ENCODE data around the gene OPRD1.

Gene OPRD1

DNA sequence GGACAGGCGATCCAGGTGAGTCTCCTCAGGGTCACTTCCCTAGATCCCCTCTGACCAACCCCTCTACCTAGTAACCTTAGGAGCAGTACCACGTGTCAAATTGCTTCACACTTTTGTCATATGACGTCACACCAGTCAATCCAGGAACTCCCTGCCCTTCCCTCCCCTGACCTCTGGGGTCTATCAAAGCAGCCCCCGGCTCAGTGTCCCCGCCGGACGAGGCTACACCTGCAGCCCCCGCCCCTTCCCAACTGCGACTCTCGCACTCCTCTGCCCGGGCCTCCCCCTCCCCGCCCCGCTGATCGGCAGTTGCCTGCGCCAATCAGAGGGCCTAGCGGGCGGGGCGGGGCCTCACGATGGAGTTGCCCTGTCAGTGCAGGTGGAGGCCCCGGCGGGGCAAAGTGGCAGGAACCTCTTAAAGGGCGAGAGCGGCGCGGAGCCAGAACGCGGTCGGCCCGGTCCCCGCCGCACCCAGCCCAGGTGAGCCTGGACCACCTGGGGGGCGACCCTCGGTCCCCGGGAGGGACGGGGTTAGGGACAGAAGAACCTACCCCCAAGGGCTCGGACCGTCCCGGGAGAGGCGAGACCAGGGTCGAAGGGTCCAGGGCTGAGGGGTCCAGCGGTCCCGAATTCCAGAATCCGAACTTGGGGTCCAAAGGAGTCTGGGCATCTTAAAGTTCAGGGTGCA is 74.9 kb downstream of the OPRD1 start:
- DNase-seq, result peak; percentile 23

DNA sequence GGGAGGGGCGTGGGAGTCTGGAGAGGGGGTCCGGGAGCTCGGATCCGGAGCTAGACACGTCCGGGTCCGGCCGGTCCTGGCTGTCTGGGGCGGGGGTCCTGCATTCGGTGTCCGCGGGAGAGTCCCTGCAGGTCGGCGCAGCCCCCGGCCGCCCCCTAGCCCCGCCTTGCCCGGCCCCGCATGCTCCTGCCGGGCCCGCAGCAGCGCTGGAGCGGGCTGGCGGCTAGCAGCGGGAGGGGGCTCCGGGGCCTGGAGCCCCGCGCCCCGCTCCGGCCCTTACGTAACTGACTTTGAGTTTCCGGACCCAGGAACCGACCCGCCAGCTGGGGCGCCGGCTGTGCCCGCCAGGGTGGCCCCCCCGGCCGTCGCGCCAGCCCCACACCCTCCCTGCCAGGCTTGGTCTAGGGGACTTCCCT is 75.5 kb downstream of the OPRD1 start:
- no peak for DNase-seq

DNA sequence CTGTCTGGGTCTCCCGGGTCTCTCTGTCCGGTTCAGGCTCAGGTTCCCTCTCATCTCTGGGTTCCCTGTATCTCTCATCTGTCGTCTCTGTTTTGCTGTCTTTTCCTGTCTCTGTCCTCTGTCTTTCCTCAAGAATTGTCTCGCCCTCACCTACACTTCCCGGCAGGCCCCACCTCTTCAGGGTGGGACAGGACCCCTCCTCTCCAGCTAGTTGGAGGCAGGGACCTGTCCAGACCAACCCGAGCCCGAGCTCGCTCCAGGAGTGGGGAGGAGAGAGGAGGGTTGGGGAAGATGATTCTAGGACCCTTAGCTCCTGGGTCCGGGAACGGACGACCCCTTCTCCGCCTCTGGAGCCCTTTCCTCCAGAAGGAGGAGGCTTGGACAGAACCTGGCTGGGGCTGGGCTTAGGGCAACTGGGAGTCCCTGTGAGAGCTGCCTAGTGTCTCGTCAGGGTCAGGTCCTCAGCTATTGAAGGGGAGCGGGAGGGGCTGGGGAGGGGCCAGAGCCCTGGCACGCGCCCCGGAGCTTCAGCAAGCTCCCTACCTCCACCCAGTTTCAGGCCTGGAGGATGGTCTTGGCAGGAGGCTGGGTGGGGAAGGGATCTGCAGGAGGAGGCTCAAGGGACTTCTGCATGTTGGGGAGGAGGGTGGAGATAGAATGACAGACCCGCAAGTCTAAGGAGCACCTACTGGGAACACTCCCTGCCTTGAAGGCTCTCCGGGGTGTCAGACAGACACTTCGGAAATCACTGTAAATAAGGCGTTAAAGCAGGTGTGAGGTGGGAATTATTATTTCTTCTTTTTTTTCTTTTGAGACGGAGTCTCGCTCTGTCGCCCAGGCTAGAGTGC is 76.1 kb downstream of the OPRD1 start:
- no peak for DNase-seq

DNA sequence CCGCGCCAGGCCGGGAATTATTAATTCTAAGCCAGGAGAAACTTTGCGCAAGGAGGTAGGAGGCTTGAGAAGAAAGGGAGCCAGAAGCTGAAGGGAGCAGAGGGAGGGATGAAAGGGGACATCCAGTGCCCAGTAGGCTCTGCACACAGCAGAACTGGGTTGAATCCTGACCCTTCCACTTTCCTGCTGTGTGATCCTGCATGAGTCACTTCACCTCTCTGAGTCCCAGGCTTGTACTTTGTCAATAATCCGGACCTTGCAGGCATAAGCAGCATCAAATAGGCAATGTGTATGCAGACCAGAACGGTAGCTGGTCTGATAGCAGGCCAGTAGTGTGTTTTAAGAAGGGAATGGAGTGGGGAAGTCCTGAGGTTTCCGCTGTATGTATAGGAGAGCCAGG is 76.9 kb downstream of the OPRD1 start:
- no peak for DNase-seq

DNA sequence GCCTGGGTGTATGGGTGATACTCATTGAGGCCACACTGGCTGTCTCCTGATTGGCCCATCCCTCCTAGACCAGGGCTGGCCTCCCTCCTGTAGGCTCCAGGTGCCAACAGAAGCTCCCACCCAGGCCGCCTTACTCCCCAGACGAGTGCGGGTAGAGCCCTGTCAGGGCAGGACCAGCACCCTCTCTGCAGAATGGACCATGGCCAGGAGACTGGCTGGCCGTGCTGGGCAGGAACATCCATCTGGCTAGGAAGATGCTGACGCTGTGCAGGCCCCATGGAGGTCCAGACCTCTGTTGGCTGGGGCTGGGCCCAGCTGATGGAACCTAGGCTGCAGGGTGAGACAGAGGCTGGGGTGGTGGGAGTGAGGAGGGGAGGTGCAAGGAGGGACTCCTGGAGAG is 77.4 kb downstream of the OPRD1 start:
- DNase-seq, result no peak

DNA sequence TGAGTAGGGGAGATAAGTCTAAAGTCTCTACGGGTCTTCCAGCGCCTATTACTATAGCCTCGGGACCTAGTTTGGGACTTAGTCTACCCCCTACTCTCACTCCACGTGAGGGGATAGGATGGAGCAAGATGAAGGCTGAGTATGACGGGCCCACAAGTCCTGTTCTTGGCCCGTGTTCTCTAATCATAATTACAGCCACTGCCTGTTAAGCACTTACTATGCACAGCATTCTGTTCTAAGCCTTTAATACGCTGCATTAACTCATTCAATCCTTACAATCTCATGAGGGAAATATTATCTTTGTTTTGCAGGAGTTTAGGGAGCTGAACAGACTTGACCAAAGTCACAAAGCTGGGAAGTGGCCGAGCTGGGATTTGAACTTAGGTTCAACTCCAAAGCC is 78.5 kb downstream of the OPRD1 start:
- no peak for DNase-seq

DNA sequence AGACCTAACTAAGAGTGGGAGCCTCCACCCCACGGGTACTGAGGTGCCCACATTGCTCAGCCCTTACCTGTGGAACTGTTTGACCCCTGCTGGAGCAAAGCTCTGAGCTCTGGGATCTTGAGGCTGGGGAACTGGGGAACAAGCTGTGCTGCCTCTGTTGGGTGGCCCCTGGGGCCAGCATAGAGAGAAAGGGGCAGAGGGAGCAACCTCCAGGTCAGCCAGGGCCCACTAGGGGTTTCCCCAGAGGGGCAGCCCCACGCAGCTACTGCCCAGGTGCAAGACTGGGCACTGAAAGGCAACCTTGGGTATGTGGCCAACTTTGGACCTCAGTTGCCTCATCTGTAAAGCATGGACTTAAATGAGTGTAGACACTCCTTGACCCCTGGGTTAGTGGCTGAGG is 78.9 kb downstream of the OPRD1 start:
- DNase-seq, result no peak

DNA sequence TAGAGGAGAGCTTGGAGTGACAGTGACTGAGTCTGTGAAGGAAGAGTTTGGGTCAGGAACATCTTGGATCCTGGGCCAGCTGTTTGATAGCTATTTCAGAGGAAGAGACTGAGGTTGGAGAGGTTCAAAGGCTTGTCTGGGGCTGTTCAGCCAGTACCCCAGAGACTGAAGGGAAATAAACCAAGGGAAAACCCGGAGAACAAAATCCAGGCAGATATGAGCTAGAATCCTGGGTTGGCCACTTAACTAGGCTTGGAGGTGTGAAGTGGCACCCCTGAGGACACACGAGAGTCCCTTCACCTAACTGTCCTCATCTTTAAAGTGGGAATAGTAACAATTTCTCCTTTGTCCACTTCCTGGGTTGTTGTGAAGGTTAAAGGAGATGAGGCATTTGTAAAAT is 79.3 kb downstream of the OPRD1 start:
- no peak for DNase-seq

DNA sequence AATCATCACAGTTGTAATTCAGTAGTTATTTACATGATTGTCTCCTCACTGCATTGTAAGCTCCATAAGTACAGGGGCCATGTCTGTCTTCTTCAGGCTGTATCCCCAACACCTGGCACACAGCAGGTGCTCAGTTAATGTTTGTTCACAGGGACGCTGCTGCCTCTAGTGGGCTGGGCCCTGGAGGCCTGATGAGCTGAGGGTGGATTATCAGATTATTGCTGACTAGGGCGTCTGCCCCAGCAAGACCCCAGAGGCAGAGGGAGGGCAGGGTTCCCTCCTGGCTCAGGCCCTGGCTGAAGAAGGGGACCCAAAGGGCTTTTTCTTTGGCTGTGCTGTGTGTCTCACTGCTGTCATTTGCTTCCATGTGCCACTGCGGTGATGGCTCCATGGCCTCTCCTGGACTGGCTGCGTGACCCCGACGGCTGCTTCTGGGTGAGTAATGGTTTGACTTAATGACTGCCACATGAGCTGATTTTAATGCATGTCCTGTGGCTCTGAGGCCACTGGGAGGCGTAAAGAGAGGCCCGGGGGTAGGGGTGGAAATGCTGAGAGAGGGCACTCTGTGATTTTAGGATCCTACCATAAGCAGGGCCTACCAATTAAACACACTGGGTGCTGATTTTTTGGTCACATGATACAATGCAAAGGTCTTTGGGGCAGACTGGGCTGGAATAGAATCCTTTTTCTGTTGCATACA is 81.6 kb downstream of the OPRD1 start:
- DNase-seq, result no peak

DNA sequence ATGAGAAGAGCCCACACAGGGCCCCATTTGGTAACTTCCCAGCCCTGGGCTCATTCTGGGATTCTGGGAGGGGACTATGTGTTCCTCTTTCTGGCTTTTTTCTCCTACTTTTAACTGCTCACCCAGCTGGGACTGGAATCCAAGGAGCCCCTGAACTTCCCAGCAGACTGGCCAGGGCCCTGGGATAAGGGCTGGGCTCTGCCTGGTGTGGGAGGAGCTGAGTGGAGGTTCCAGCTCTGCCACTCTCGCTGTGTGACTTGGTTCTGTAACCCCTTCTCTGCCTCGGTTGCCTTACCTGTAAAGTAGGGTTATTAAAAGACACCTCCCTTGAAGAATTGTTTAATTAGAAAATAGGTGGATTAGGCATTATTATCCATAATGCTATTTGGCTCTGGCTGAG is 82.8 kb downstream of the OPRD1 start:
- DNase-seq, result no peak

DNA sequence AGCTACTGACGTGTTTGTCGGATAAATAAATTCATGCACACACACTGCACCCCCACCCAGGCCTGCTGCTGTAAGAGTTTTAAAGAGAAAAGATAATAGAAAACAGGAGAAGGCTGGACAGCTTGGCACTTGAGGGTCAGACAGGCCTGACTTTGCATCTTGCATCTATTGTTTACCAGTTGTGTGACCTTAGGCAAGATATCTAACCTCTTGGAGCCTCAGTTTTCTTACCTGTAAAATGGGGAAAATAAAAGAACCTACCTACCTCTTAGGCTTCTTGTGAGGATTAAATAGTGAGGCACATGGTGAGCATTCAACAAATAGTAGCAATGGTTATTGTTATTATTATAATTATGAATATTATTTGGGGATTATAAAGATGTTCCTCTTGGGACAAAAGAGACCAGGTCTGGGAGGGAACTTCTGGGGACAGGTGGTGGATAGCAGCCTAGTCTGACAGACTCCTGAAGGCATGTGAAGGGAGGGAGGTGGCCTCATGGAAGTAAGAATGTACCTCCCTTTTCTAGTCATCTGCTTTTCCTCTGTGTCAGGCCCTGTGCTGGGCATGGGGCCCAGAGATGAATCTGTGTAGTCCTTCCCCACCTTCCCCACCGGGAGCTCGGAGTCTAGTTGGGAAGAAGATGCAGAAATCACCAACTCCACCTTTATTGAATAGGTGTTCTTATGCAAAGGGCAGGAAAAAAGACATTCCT is 84.1 kb downstream of the OPRD1 start:
- no peak for DNase-seq

DNA sequence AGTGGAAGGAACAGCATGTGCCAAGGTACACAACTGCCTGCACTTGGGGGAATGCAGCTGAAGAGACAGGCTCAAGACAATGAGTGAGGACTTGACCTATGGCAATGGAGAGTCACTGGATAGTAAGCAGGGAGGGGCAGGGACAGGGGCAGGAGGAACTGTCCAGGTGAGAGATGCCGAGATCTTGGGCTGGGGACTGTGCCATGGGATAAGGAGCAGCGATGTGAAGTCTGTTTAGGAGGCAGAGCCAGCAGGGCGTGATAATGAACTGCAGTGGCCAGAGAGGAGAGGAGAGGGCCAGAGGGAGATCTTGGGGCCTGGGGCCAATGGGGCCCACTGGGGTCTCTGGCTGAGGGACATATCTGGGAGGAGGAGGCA is 84.6 kb downstream of the OPRD1 start:
- DNase-seq, result no peak

DNA sequence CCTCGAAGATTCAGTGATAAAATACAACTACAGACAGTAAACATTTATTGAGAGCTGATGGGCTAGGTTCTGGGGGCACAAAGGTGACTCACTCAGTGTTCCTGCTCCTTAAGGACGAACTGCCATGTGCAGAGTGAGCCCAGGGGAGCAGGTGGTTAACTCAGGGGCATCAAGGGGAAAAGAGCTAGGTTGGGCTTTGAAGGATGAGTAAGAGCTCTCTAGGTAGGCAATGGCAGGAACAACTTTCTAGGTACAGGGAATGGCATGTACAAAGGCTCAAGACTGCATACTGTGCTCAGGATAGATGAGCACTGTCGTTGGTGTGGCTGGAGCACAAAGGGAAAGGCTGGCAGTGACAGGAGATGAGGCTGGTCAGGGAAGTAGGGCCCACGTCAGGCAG is 85.8 kb downstream of the OPRD1 start:
- DNase-seq, result no peak

DNA sequence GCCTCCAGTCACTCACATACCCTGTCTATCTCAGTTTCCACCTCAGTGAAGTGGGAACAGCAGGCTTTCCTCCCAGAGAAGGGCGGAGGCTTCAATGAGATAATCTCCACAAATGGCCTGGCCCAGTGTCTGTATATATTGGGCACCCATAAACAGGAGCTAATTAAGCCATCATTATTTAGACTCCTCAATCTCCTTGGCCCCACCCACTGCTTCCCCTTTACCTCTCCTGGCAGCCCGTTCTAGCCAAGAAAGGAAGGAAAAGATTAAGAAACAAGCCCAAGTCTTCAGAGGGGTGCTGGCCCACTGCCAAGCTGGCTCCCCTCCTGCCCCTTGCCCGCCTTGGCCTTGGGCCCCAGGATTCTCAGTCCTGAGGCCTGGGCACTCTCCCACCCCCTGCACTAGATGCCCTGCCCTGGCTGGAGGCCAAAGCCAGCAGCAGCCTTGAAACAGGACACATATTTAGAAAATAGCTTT is 86.5 kb downstream of the OPRD1 start:
- no peak for DNase-seq

DNA sequence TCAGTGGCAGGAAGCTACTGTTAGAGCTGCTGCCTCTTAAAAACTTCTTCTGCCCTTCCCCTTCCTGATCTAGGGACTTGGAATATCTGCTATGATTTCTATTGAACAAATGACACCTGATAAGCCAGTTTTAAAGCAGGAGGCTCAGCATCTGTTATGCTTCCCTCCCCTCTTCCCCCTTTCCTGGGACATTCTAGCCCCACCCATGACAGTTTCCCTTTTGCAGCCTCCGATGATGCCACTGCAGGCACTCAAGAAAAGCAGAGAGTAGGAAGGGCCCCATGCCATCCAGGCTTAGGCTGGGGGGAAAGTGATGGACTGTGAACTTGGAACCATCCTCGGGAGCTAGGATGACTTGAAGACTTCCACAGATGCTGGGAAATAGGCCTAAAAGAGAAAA is 87.3 kb downstream of the OPRD1 start:
- no peak for DNase-seq

DNA sequence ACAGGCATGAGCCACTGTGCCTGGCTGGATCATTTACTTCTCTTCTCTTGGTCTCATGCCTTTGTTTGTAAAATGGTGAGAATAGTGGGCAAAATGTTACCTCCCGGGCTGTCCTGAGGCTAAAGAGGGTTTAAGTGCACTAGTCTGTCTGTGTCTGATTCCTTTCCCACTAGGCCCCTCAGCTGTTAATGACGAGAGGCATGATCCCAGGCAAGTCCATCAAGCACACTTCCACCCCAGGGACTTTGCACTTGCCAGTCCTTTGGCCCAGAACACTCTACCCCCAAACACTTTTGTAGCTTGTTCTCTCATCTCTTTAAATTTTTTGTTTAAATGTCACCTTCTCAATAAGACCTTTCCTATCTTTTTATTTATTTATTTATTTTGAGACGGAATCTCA is 88.6 kb downstream of the OPRD1 start:
- no peak for DNase-seq

DNA sequence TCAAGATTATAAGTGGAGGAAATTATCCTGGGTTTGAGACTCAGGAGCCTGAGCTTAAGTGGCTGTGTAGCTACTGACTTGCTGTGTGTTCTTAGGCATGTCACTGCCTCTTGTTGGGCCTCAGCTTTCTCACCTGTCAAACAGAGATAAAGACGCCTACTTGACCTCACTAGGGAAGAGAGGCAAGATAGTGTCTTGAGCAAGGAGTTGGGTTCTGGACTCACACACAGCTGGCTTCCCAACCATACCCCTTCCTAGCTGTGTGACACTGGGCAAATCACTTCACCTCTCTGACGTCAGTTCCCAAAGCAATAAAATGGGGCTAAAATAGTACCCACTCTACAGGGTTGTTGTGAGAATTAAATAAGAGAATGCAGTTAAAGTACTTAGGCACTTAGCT is 90.8 kb downstream of the OPRD1 start:
- DNase-seq, result no peak

DNA sequence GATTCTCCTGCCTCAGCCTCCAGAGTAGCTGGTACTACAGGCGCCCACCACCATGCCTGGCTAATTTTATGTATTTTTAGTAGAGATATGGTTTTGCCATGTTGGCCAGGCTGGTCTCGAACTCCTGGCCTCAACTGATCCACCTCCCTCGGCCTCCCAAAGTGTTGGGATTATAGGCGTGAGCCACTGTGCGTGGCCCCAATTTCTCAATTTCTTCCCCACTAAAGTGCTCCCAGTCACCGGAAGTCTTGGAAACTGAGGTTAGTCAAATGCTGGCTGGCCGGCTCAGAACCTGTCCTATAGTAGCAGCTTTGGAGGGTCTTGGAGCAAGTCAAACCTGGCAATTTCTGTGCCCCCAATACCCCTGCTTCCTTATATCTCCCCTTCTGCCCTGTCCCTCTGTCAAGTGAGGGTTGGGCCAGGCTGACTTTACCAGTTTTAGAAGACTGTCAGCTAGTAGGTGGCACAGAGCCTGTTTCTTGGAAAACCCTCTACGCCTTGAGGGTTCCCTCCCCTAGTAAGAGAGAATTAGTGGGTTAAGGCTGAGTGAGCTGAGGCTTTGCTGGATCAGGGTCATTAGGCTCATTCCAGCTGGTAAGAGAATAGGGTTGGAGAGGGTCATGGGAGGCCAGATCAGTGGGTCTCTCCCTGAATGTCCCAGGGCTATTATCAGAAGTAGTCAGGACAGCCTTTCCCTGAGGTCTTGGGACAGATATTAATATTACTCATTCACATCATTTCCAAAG is 94.1 kb downstream of the OPRD1 start:
- DNase-seq, result no peak

DNA sequence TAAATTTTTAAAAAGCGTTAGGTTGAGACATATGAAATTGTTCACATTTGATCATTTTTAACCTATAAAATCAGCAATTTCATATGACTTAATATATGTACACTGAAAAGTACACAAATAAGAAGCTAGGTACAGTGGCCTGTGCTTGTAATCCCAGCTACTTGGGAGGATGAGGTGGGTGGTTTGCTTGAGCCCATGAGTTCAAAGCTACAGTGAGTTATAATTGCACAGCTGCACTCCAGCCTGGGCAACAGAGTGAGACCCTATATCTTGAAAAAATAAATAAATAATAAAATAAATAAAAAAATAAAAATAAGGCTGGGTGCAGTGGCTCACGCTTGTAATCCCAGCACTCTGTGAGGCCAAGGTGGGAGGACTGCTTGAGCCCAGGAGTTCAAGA is 97.2 kb downstream of the OPRD1 start:
- no peak for DNase-seq

DNA sequence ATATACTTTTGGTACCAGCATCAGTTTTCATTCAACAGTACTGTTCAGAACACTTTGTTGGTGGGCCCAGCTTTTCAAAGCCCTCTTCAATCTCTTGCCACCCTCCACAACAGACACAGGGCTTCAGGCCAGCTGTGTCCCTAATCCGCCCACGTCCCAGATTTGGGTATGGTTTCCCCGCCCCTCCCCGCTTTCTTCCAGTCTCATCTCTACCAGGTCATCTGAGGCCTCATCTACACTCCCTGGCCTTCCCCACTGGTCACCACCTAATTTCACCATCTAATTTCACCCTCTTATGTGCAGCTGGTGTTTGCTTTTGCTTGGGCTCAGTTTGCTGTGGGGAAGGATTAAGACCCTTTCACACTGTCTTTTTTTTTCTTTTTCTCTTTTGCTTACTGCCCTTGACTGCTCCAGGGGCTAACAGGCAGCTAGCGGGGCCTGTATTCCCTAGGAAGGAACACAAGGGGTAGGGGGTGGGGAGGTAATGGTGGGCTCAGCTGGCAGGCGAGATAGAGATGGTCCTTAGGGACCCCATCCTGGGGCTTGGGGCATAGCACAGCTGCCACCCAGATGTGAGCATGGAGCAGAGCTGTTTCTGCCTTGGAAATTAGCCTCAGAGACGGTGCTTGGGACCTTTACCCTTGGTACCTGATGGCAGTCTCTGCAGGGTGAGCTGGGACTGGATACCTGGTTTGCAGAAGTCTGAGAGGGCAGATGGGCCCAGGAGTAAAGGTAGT is 98.6 kb downstream of the OPRD1 start:
- no peak for DNase-seq

DNA sequence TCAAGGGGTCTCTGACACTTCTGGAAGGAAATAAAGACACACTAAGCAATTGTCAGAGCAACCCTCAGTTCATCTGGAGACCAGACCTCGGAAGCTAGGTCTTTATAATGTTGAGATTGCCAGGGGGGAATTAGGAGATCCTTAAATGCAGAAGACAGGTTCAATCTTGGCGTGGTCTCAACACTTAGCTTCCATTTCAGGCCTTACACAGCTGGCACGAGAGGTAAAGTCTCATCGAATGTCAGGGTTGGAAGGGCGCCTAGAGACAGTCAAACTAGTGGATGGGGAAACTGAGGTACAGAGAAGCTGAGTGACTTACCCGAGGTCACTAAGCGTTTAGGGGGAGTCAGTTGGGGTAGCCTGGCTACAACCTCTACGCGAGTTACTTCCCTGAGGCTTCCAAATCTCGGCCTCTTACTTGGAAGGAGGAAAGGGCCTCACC is 101.8 kb downstream of the OPRD1 start:
- no peak for DNase-seq

All from NCI-H2029 treated with DMSO at 0.1 percent for 48 hours (cell line).